SH-SY5Y (cell line): ENCODE results near the gene SRGAP3.

Experiments
- GATA2 ChIP-seq: IDR thresholded peaks from 2 replicates; pipeline ENCODE4 v1.6.1; 2011; ENCODE audit warnings: mild to moderate bottlenecking, low read depth, low read length
- GATA3 ChIP-seq: IDR thresholded peaks from 2 replicates; pipeline ENCODE4 v1.6.1; 2011; ENCODE audit warnings: low read depth, mild to moderate bottlenecking, low read length, moderate library complexity

DNA sequence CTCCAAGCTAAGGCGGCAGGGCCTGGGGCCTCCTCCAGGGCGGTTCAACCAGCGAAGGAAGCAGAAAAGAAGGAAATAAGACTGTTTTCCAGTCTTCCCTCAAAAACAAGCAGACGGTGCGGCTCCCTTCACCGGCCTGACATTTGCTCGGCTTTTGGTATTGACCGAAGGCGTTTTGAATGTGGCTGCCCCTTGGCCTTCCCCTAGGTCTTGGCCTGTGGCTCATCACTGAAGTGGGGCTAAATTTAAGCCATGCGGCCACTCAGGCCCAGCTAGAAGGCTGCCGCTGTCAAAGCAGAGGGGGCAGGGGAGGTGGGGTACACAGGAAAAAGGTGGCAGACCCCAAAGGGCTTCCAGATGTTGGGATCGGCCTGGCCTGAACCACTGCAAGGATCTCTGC is 86.2 kb downstream of the SRGAP3 start:
- TF ChIP-seq GATA3 (no peak), GATA2 (no peak)
